ENCODE data around the gene CABP2. TPM values are rescaled to one million over a fixed set of nuclear protein-coding genes. Genes with fewer than 3 reads are reported as not detected.
"Not testable (repeated sequence)": the region's sequence is repeated elsewhere in the genome, so short reads cannot be mapped to it uniquely, and the experiment has no call there.

The CABP2 gene
- total RNA-seq, 1 donor, result not detected

DNA sequence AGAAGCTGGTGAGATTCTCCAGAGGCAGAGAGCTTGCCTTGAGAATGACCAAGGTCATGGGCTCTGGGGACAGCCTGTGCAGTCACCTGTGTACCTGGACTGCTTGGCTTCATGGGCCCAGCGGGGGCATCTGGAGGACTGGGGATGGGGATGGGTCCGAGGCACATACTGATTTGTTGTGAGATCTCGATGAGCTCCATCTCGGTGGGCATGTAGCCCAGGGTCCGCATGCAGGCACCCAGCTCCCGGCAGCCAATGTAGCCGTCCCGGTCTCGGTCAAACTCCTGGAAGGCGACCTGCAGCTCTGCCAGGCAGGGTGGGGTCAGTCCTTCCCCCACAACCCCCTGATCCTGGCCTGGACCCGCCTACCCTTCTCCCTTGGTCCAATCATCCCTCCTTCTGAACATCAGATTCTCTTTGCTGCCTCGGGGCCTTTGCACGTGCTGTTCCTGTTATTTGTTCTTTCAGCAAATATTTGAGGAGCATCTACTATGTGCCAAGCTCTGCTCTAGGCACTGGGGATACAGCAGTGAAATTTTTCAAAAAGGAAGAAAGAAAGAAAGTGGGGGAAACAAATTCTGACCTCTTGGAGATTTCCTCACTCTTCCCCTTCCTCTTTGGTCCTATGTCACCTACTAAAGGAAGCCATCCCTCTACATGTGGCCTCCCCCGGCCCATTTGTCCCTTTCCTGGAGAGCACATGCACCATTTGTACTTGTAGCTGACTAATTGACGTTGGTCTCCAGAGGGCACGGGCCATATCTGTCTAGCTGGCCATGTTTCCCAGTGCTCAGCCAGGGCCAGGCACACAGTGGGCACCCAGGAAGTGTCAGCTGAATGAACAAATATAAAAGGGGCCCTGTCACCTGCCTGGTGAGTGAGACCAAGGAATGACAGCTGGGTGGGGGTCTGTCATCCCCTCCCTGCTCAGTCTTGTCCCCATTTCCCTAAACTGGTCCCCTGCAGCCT, 2.1 kb downstream of the CABP2 start:
- no peak for DNase-seq (ENCODE audit: low read depth)
- TF ChIP-seq, protein P1, sequence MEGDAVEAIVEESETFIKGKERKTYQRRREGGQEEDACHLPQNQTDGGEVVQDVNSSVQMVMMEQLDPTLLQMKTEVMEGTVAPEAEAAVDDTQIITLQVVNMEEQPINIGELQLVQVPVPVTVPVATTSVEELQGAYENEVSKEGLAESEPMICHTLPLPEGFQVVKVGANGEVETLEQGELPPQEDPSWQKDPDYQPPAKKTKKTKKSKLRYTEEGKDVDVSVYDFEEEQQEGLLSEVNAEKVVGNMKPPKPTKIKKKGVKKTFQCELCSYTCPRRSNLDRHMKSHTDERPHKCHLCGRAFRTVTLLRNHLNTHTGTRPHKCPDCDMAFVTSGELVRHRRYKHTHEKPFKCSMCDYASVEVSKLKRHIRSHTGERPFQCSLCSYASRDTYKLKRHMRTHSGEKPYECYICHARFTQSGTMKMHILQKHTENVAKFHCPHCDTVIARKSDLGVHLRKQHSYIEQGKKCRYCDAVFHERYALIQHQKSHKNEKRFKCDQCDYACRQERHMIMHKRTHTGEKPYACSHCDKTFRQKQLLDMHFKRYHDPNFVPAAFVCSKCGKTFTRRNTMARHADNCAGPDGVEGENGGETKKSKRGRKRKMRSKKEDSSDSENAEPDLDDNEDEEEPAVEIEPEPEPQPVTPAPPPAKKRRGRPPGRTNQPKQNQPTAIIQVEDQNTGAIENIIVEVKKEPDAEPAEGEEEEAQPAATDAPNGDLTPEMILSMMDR (IDR thresholded peaks at IDR 0.05; ENCODE audit: insufficient read depth, low read length), result no peak
- H3K4me3 ChIP-seq (ENCODE audit: low read depth, low read length), result no peak overlapping the region

DNA sequence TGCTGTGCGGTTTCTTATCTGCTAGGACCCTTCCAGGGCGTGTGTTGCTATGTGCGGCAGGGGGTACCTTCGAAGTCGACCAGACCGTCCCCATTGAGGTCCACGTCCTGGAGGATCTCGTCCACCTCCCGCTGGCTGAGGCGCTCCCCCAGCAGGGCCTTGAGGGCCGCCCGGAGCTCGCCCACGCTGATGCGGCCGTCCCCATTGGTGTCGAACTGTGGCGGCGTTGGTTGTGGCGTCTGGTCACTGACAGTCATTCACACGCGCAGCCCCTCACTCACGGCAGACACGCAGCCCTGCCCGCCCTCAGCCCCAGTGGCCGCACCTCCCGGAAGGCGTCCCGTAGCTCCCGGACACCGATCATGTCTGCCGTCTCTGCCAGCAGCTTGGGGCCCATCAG, 3.5 kb downstream of the CABP2 start:
- TF ChIP-seq, protein P1 (IDR thresholded peaks at IDR 0.05; ENCODE audit: insufficient read depth, low read length), result no peak
- no peak for DNase-seq (ENCODE audit: low read depth)

DNA sequence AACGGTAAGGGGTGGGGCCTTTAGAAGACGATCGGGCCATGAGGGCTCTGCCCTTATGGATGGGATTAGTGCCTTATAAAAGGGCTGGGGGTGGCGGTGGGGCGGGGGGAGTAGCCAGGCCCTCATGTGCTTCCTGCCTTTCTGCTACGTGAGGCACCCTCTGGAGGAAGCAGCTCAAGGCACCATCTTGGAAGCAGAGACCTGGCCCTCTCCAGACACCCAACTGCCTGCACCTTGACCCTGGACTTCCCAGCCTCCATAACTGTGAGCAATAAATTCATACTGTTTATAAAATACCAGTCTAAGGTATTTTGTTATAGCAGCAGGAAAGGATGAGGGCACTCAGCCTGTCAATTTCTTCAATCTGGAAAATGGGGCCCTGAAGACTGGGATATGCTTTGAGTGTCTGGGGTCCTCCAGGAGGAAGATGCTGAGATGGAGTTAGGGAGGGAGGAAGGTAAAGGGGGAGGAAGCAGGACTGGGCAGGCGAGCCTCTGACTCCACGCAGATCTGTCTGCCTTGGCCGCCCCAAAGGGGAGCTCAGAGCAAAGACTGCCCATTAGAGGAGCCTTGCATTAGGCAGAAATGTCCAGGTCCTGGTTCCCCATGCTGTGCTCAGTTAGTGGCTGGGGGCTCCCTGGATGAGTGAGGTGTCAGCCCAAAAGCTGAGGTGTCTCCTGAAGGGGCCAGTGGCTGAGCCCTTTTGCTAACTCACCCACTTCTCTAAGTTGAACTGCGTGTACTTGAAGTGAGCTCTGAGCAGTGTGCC, 5.3 kb downstream of the CABP2 start:
- DNase-seq (ENCODE audit: low read depth), result no peak
- no peak overlapping the region for H3K4me3 ChIP-seq (ENCODE audit: low read depth, low read length)
- TF ChIP-seq, protein P1 (IDR thresholded peaks at IDR 0.05; ENCODE audit: insufficient read depth, low read length), result no peak

More for the DNA sequence above, 3.5 kb downstream of the CABP2 start:
- no peak overlapping the region for H3K4me3 ChIP-seq (ENCODE audit: low read depth, low read length)

DNA sequence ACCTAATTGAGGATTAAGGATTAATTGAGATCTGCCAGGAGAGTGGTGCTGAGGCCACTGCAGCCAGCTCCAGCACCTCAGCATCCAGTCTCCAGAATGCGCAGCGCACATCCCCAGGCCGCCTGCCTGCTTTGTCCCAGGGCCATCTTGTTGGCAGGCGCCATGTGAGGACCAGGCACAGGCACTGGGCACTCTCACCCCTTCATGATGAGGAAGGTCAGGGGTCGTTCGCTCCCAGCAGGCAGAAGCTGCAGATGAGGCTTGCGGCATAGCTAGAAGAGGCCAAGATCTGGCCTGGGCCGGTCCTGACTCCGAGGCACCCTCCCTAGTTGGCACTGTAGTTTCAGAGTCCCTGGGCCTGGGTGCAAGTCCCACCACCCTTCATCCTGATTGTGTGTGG, 6.4 kb downstream of the CABP2 start:
- no peak for DNase-seq (ENCODE audit: low read depth)
- no peak overlapping the region for H3K4me3 ChIP-seq (ENCODE audit: low read depth, low read length)
- TF ChIP-seq, protein P1 (IDR thresholded peaks at IDR 0.05; ENCODE audit: insufficient read depth, low read length), result no peak

DNA sequence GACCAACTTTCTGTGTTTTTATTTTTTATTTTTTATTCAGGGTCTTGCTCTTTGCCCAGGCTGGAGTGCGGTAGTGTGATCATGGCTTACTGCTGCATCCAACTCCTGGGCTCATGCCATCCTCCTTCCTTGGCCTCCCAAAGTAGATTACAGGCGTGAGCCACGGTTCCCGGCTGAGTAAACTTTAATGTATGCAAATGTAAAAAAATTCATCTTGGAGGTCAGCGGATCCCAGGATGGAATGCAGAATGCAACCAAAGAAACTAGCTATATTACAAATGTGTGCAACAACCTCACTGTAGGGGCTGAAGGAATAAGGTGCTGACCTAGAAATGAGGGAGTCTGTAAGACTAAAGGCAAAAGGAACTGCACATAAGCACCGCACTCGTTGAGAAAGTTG, 9.1 kb downstream of the CABP2 start:
- H3K4me3 ChIP-seq (ENCODE audit: low read depth, low read length), result no peak overlapping the region
- no peak for DNase-seq (ENCODE audit: low read depth)
- TF ChIP-seq, protein P1 (IDR thresholded peaks at IDR 0.05; ENCODE audit: insufficient read depth, low read length), result no peak

DNA sequence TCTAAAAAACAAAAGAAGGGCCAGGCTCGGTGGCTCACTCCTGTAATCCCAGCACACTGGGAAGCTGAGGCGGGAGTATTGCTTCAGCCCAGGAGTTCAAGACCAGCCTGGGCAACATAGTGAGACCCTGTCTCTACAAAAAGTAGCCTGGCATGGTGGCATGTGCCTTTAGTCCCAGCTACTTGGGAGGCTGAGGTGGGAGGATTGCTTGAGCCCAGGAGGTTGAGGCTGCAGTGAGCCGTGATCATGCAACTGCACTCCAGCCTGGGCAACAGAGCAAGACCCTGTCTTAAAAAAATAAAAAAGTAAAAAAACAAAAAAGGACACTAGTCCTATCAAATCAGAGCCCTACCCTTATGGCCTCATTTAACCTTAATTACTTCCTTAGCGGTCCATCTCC, 11.7 kb downstream of the CABP2 start:
- not testable (repeated sequence) for DNase-seq (ENCODE audit: low read depth); H3K4me3 ChIP-seq (ENCODE audit: low read depth, low read length)

DNA sequence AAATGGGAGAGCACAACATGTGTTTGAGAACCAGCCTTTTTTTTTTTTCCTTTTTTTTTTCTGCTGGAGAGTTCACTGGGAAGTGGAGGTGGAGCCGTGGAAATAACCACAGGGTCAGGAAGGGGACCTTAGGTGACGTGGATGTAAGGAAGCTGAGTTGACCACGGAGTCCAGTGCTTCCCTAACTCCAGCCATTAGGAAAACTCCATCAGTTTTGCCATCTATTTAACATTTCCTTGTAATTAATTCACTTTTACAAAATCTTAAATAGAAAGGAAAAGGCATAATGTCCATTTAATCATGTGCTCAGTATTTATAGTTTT, 13.3 kb downstream of the CABP2 start:
- no peak overlapping the region for H3K4me3 ChIP-seq (ENCODE audit: low read depth, low read length)
- TF ChIP-seq, protein P1 (IDR thresholded peaks at IDR 0.05; ENCODE audit: insufficient read depth, low read length), result no peak
- DNase-seq (ENCODE audit: low read depth), result no peak
